Activated naive CD8-positive, alpha-beta T cell treated with anti-CD3 and anti-CD28 coated beads, Interleukin-2, amount 50 U/mL, for 24 hours (primary cell): ENCODE results near the gene CD244.

Experiments used
- ATAC-seq: fragments of 150-1000 bp; cut with Tn5 transposase; one replicate; pipeline ENCODE4 v1.10.0; 2021
- DNase-seq: peaks from one replicate; pipeline ENCODE4 v3.0.0; 2021
- H3K27ac Mint-ChIP-seq: one replicate; pipeline ENCODE4 v1.8.0; 2021; ENCODE audit warnings: mild to moderate bottlenecking, mixed read lengths
- H3K27me3 Mint-ChIP-seq: one replicate; pipeline ENCODE4 v1.8.0; 2021; ENCODE audit warnings: mixed read lengths
- H3K36me3 Mint-ChIP-seq: one replicate; pipeline ENCODE4 v1.8.0; 2021; ENCODE audit warnings: low read depth, mixed read lengths
- H3K4me1 Mint-ChIP-seq: one replicate; pipeline ENCODE4 v1.8.0; 2021; ENCODE audit warnings: mixed read lengths
- H3K4me3 Mint-ChIP-seq: one replicate; pipeline ENCODE4 v1.8.0; 2021; ENCODE audit warnings: mild to moderate bottlenecking, moderate library complexity, mixed read lengths
- H3K9me3 Mint-ChIP-seq: one replicate; pipeline ENCODE4 v1.8.0; 2021; ENCODE audit warnings: mixed read lengths

The CD244 gene

DNA sequence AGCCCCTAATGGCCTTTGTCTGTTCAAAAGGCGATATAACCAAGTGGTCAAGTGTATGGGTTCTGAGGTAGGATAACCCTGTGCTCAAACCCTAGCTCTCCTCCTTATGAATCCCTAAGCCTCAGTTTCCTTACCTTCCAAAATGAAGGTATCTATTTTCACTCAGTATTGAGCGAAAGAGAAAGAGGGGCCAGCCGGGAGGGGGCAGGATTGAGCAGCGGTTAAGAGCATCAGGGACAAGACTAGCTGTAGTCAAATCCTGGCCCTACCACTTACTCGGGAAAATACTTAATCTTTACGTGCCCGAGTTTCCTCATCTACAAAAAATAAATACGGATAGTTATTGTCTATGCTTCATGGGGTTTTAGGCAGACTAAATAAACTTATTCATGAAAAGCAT is 41.1 kb downstream of the CD244 start:
- Mint-ChIP-seq H3K27ac (no peak overlapping the region), H3K36me3 (peaks cover 5% of the 10 kb centered on the region), H3K4me3 (no peak overlapping the region)

DNA sequence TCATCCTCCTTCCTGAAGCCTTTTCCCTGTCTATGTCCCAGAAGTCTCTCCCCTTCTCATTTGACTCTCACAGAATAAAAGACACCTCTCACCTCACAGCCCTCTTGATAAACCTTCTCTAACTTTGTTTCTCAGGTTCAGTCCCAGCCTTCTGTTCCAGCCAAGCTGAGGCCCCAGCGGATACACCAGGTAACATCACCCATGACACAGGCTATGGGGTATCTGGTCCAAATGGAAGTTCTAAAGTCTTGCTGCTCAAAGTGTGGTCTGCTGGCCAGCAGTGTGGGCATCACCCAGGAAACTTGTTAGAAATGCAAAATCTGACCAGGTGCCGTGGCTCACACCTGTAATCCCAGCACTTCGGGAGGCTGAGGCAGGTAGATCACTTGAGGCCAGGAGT is 43.5 kb downstream of the CD244 start:
- Mint-ChIP-seq H3K4me1 (no peaks in the 10 kb centered on the region), H3K27ac (no peak overlapping the region), H3K36me3 (peaks cover 5% of the 10 kb centered on the region), H3K4me3 (no peak overlapping the region), H3K27me3 (no peaks in the 10 kb centered on the region), H3K9me3 (no peaks in the 10 kb centered on the region)
- ATAC-seq: no peak
- no peak for DNase-seq

More for the DNA sequence above, 41.1 kb downstream of the CD244 start:
- DNase-seq (no peak), ATAC-seq (no peak)
- H3K9me3 Mint-ChIP-seq: no peaks in the 10 kb centered on the region
- H3K27me3 Mint-ChIP-seq: no peaks in the 10 kb centered on the region
- H3K4me1 Mint-ChIP-seq: no peaks in the 10 kb centered on the region

DNA sequence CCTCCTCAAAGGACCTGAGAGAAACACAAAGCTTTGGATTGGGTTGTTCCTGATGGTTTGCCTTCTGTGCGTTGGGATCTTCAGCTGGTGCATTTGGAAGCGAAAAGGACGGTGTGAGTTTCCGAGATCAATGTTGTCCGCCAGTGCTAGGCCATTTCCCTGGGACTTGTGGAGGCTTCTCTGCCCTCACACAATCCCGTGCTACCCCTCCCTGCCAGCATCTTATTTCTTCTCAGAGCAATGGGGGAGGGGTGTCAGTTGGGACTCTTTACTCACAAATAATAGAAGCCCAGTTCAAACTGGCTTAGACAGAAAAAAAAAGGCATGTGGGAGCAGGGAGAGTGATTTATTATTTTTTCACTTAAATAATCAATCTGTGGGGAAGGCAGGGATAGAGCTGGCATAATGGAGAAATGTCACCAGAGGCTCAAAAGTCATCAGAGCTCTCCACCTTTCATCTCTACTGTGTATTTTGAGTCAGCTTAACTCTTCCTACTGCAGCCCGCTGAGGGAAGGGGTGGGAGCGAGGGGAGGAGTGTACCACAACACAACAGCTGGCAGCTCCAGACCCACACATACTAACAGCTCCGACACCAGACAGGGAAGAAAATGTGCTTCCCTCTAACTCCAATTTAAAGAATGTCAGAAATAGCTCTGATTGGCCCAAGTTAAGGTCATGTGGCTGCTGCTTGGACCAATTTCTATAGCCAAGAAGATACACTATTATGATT is 44.3 kb downstream of the CD244 start:
- Mint-ChIP-seq H3K9me3 (no peaks in the 10 kb centered on the region), H3K4me1 (no peaks in the 10 kb centered on the region), H3K27me3 (no peaks in the 10 kb centered on the region), H3K27ac (no peak overlapping the region), H3K36me3 (peaks cover 5% of the 10 kb centered on the region), H3K4me3 (no peak overlapping the region)
- DNase-seq (no peak), ATAC-seq (no peak)

DNA sequence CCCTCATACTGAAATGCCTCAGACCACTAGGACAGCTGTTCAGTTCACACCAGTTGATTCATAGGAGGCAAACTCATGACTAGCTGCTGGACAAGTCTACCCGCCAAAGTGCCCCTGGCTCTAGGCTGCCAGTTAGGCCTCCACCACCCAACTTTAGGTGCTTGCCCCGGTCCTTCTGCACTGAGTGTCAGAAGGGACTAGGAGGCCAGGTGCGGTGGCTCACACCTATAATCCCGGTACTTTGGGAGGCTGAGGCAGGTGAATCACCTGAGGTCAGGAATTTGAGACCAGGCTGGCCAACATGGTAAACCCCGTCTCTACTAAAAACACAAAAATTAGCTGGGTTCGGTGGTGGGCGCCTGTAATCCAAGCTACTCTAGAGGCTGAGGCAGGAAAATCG is 47.8 kb downstream of the CD244 start:
- Mint-ChIP-seq H3K4me1 (peaks cover 34% of the 10 kb centered on the region), H3K36me3 (peaks cover 14% of the 10 kb centered on the region), H3K4me3 (no peak overlapping the region), H3K27ac (no peak overlapping the region), H3K9me3 (no peaks in the 10 kb centered on the region), H3K27me3 (no peaks in the 10 kb centered on the region)
- no peak for DNase-seq
- no peak for ATAC-seq

DNA sequence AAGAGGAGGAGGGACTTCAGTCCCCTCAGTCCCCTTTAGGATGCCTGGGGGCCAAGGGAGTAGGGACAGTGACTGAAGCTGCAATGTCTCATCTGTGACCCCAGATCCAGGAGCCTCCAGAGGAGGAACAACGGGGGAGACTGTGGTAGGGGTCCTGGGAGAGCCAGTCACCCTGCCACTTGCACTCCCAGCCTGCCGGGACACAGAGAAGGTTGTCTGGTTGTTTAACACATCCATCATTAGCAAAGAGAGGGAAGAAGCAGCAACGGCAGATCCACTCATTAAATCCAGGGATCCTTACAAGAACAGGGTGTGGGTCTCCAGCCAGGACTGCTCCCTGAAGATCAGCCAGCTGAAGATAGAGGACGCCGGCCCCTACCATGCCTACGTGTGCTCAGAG is 48.4 kb downstream of the CD244 start:
- peaks cover 14% of the 10 kb centered on the region for H3K36me3 Mint-ChIP-seq
- ATAC-seq (no peak), DNase-seq (no peak)
- peaks cover 38% of the 10 kb centered on the region for H3K4me1 Mint-ChIP-seq
- H3K27ac Mint-ChIP-seq: no peak overlapping the region
- H3K4me3 Mint-ChIP-seq: no peak overlapping the region
- no peaks in the 10 kb centered on the region for H3K9me3 Mint-ChIP-seq
- H3K27me3 Mint-ChIP-seq: no peaks in the 10 kb centered on the region

DNA sequence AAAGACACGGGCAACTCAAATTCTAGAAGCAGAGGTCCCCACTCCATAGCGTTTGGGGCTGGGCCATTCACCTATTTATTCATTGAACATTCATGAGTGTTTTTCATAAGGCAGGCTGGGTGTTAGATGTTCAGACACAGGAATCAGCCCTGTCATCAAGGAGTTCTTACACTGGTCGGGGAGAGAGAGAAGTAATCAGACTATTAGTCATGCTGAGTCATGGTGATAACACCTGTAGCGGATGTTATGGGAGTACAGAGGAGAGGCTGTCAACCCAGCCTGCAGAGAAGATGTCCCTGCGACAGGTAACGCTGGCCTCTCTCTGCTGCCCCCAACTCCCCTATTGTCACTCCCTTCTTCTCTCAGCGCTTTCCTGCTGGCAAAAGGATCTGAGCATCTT is 49.5 kb downstream of the CD244 start:
- H3K9me3 Mint-ChIP-seq: no peaks in the 10 kb centered on the region
- peak; percentile 89 for ATAC-seq
- DNase-seq: no peak
- peaks cover 43% of the 10 kb centered on the region for H3K4me1 Mint-ChIP-seq
- H3K27ac Mint-ChIP-seq: peak overlapping the region; percentile 44
- no peak overlapping the region for H3K4me3 Mint-ChIP-seq
- peaks cover 14% of the 10 kb centered on the region for H3K36me3 Mint-ChIP-seq
- H3K27me3 Mint-ChIP-seq: no peaks in the 10 kb centered on the region

DNA sequence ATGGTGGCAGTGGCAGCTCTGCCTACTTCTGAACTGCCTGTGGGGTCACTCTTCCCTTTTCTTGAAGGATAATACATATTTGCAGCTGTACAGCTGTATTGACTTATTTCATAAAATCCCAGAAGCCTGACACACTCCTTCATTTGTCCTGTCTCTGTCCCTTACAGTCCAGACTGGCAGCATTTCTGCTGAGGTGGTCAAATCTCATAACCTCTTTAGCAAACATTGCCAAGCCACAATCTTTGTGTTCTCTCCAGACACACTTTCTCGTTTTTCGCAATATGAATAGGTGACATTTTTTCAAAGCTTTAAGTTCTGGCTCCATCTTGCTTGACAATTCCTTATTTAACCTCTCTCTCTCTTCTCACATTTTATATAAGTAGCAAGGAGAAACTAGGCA is 51.5 kb downstream of the CD244 start:
- H3K4me1 Mint-ChIP-seq: peaks cover 63% of the 10 kb centered on the region

DNA sequence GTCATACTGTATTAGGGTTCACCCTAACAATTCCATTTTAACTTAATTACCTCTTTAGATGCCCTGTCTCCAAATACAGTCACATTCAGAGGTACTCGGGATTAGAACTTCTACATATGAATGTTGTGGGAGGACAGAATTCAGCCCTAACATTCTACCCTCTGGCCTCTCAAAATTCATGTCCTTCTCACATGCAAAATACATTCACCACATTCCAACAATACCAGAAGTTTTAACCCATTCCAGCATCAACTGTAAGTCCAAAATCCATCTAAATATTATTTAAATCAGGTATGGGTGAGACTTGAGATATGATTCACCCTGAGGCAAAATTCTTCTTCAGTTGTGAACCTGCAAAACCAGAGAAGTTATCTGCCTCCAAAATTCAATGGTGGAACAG is 52.2 kb downstream of the CD244 start:
- H3K27ac Mint-ChIP-seq: no peak overlapping the region
- ATAC-seq (no peak), DNase-seq (no peak)
- H3K36me3 Mint-ChIP-seq: peaks cover 32% of the 10 kb centered on the region
- peaks cover 8% of the 10 kb centered on the region for H3K9me3 Mint-ChIP-seq
- no peaks in the 10 kb centered on the region for H3K27me3 Mint-ChIP-seq
- H3K4me1 Mint-ChIP-seq: peaks cover 70% of the 10 kb centered on the region
- H3K4me3 Mint-ChIP-seq: no peak overlapping the region

More for the DNA sequence above, 51.5 kb downstream of the CD244 start:
- ATAC-seq: no peak
- Mint-ChIP-seq H3K27ac (peak overlapping the region; percentile 36), H3K4me3 (no peak overlapping the region), H3K36me3 (peaks cover 26% of the 10 kb centered on the region), H3K9me3 (peaks cover 8% of the 10 kb centered on the region), H3K27me3 (no peaks in the 10 kb centered on the region)
- DNase-seq: no peak

DNA sequence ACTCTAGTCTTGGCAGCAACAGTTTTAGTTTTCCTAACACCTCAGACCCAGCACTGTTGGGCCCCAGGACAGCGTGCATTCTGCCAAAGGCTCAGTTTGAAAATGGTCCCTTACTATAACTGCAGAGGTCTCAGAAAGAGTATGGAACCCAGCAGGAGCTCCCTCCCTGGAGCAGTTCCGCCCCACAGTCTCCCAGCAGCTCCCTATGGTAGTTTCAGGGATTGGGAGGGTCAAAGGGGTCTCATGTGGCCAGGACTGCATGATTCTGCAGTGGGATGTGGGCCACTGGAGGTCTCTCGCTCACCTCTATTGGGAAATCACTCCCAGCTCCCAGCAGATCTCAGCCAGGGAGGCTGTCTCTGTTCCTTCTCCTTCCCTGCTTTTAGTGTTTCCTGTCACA is 54.4 kb downstream of the CD244 start:
- no peaks in the 10 kb centered on the region for H3K27me3 Mint-ChIP-seq
- H3K9me3 Mint-ChIP-seq: peaks cover 8% of the 10 kb centered on the region
- ATAC-seq (no peak), DNase-seq (no peak)
- H3K27ac Mint-ChIP-seq: peak overlapping the region; percentile 20
- peaks cover 46% of the 10 kb centered on the region for H3K36me3 Mint-ChIP-seq
- H3K4me1 Mint-ChIP-seq: peaks cover 92% of the 10 kb centered on the region
- H3K4me3 Mint-ChIP-seq: no peak overlapping the region

DNA sequence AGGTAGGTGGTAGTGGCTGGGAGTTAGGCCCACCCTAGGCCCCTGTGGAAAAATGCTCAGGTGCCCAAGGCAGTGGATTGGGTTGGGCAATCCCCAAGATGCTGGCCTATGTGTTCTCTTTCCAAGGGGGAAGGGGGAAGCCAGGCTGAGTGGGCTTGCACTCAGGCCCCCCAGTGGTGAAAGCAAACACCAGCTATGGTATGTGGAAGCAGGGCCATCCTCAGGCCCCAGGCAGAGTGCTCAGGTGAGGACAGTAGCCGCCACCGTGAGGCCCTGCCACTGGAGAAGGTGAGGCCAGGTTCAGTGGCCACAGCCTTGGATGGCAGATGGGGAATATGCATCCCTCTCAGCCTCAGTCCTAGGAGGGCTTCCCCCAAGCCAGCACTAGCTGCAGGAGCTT is 54.9 kb downstream of the CD244 start:
- ATAC-seq: no peak
- DNase-seq: no peak
- Mint-ChIP-seq H3K27me3 (no peaks in the 10 kb centered on the region), H3K4me3 (no peak overlapping the region), H3K9me3 (peaks cover 8% of the 10 kb centered on the region), H3K4me1 (peaks cover 90% of the 10 kb centered on the region), H3K27ac (peak overlapping the region; percentile 43), H3K36me3 (peaks cover 48% of the 10 kb centered on the region)

DNA sequence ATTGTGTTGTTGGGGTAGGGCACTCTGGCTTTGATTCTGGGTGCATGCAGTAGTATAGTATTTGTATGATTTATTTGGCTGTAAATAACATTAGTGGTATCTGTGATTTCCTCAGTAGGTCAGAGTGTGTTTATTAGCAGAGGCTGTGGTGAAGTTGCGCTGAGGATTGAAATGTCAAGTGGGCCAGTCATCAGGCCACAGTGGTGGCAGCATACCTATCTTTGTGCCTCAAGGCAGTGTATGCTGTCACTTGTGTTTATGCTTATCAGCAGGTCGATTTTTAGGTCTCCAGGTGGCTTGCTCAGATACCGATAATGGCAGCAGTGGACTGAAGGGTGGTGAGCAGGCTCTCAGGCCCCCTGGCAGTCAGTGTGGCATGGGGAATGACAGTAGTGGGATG is 55.4 kb downstream of the CD244 start:
- H3K36me3 Mint-ChIP-seq: peaks cover 50% of the 10 kb centered on the region
- H3K9me3 Mint-ChIP-seq: peaks cover 8% of the 10 kb centered on the region
- peak; percentile 89 for ATAC-seq
- peak overlapping the region; percentile 43 for H3K27ac Mint-ChIP-seq
- no peak for DNase-seq
- H3K4me1 Mint-ChIP-seq: peaks cover 88% of the 10 kb centered on the region
- no peaks in the 10 kb centered on the region for H3K27me3 Mint-ChIP-seq
- peak overlapping the region; percentile 13 for H3K4me3 Mint-ChIP-seq

DNA sequence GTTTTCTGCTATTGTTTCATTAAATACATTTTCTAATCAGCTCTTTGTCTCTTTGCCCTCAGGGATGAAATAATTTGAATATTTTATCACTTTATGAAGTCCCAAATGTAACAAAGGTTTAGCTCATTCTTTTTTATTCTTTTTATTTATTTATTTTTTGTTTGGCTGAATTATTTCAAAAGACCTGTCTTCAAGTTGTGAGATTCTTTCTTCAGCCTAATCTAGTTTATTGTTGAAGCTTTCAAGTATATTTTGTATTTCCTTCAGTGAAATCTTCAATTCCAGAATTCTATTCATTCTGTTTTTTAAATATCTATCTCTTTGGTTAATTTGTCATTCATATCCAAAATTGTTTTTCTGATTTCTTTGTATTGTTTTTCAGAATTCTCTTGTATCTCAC is 55.9 kb downstream of the CD244 start:
- Mint-ChIP-seq H3K4me3 (peak overlapping the region; percentile 13), H3K4me1 (peaks cover 83% of the 10 kb centered on the region)

DNA sequence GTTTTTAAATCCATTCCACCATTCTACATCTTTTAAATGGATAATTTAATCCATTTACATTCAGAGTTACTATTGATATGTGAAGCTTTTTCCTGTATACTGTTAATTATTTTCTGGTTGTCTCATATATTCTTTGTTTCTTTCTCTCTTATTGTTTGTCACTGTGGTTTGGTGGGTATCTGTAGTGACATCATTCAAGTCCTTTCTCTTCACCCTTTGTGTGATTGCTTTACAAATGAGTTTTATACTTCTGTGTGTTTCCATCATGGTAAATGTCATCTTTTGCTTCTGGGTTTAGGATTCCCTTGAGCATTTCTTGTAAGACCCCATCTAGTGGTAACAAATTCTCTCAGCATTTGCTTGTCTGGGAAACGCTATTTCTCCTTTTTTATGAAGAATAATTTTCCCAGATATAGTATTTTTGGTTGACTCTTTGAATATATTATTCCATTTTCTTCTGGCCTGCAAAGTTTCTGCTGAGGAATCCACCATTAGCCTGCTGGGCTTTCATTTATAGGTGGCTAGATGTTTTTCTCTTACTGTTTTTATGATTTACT is 56.5 kb downstream of the CD244 start:
- no peaks in the 10 kb centered on the region for H3K27me3 Mint-ChIP-seq
- peak; percentile 68 for ATAC-seq
- H3K36me3 Mint-ChIP-seq: peaks cover 45% of the 10 kb centered on the region
- peak overlapping the region; percentile 46 for H3K4me3 Mint-ChIP-seq
- H3K4me1 Mint-ChIP-seq: peaks cover 83% of the 10 kb centered on the region
- H3K9me3 Mint-ChIP-seq: peaks cover 8% of the 10 kb centered on the region
- peak overlapping the region; percentile 73 for H3K27ac Mint-ChIP-seq
- DNase-seq: no peak

More for the DNA sequence above, 55.9 kb downstream of the CD244 start:
- DNase-seq (no peak), ATAC-seq (no peak)
- Mint-ChIP-seq H3K27ac (peak overlapping the region; percentile 73), H3K27me3 (no peaks in the 10 kb centered on the region), H3K36me3 (peaks cover 45% of the 10 kb centered on the region), H3K9me3 (peaks cover 8% of the 10 kb centered on the region)

DNA sequence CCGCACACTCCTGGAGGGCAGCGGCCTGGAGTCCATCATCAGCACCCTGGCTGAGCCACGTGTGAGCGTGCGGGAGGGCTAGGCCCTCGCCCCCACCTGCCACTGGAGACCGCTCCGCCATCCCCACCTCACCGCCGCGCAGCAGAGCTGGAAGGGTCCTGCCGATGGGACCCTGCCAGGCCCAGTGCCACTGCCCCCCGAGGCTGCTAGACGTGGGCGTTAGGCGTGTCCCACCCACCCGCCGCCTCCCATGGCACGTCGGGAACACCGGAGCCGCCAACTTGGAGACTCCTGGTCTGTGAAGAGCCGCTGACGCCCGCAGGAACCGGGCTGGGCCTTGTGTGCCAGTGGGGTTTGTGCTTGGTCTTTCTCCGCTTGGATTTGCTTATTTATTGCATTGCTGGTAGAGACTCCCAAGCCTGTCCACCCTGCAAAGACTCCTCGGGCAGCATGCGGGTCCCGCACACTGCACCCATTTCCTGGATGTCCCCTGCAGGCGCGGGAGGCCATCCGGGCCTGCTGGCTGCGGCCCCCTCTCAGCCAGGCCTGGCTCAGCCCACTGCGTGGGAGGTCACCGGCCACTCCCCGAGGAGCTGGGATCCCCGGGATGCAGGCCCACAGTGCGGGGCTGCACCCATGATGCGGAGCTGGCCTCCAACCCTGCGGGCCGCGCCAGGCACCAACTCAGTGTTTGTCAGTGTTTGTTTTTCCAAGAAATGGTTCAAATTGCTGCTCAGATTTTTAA is 60.7 kb downstream of the CD244 start:
- peaks cover 5% of the 10 kb centered on the region for H3K9me3 Mint-ChIP-seq
- H3K4me3 Mint-ChIP-seq: no peak overlapping the region
- ATAC-seq: no peak
- H3K4me1 Mint-ChIP-seq: peaks cover 91% of the 10 kb centered on the region
- H3K27me3 Mint-ChIP-seq: no peaks in the 10 kb centered on the region
- DNase-seq: no peak
- H3K27ac Mint-ChIP-seq: peak overlapping the region; percentile 90
- H3K36me3 Mint-ChIP-seq: peaks cover 37% of the 10 kb centered on the region
